ENCODE measurements around the gene FSTL4. TPM values are rescaled to one million over a fixed set of nuclear protein-coding genes. Genes with fewer than 3 reads are reported as not detected.

The FSTL4 gene
- total and polyA plus RNA-seq, 2 of the 4 experiments (the other 2 are of a cell fraction) = 0.18 TPM; not detected in 1

- H3K4me2 ChIP-seq (ENCODE audit: low read depth, low read length) = no peak overlapping the region
- in situ Hi-C loops (cut with MboI; ENCODE audit: low sequenced_read_pairs) = no loop called here
- no peak overlapping the region for H3K9ac ChIP-seq (ENCODE audit: low read depth, low read length)
- no peak overlapping the region for H2BK120ac ChIP-seq (ENCODE audit: low read depth, low read length)
- H3K4ac ChIP-seq (ENCODE audit: low read depth, low read length) = no peak overlapping the region
- H2BK15ac ChIP-seq (ENCODE audit: low read depth, low read length) = no peak overlapping the region
- no peaks in the 10 kb centered on the region for H3K9me1 ChIP-seq (ENCODE audit: insufficient read depth, low read length)
- POLR2A ChIA-PET (ENCODE audit: unreplicated experiment) = no interaction called here
- H4K20me1 ChIP-seq (ENCODE audit: insufficient read depth, low read length) = no peaks in the 10 kb centered on the region
- no peak overlapping the region for H2AK5ac ChIP-seq (ENCODE audit: low read depth, low read length)
- no peak overlapping the region for H3K56ac ChIP-seq (ENCODE audit: extremely low read depth, insufficient read depth, low read length)
- ATAC-seq (ENCODE audit: low read depth) (no peak), DNase-seq (no peak)
- BruUV-seq (replicated peaks) = no TSS peak
- no CpG with 5 or more reads among the region's 4 CpGs for WGBS, 2 experiments (ENCODE audit: extremely low coverage in 2 of 2, insufficient read length in 1 of 2)
- no peak overlapping the region for H3K14ac ChIP-seq (replicated peaks; ENCODE audit: low read depth, low read length)
- H4K8ac ChIP-seq (ENCODE audit: low read depth in 2 of 2, low read length in 2 of 2) = no peak overlapping the region
- dilution Hi-C loops (cut with HindIII; ENCODE audit: low sequenced_read_pairs, unreplicated experiment) = no loop called here
- H2AFZ ChIP-seq (replicated peaks; ENCODE audit: low read length, poor library complexity) = no peak overlapping the region
- no peak overlapping the region for H2BK5ac ChIP-seq (ENCODE audit: low read depth, low read length, poor library complexity, severe bottlenecking)
- no peaks in the 10 kb centered on the region for H3K36me3 ChIP-seq (ENCODE audit: control insufficient read depth, insufficient read depth, low read length)
- no peak overlapping the region for H4K5ac ChIP-seq (ENCODE audit: low read depth, low read length)
- H3K9me3 ChIP-seq (ENCODE audit: control insufficient read depth, insufficient read depth, low read length) = no peaks in the 10 kb centered on the region
- H3K79me1 ChIP-seq (ENCODE audit: low read depth in 1 of 2, low read length in 2 of 2) = no peaks in the 10 kb centered on the region
- no peak overlapping the region for H3K27ac ChIP-seq (ENCODE audit: insufficient read depth, low read length)
- H3K4me3 ChIP-seq (ENCODE audit: insufficient read depth, low read depth, low read length) = no peak overlapping the region
- no peak overlapping the region for H2BK20ac ChIP-seq (ENCODE audit: low read depth, low read length)
- intact Hi-C loops (cut with micrococcal nuclease) = no loop called here
- no peak overlapping the region for H3K18ac ChIP-seq (ENCODE audit: low read depth, low read length)
- H4K91ac ChIP-seq (ENCODE audit: insufficient read depth, low read depth, low read length) = no peak overlapping the region
- no peak overlapping the region for H2AK9ac ChIP-seq (replicated peaks; ENCODE audit: low read depth, low read length, poor library complexity)
- no peak for TF ChIP-seq CHD1 (IDR thresholded peaks at IDR 0.05; ENCODE audit: low read depth, low read length)
- H3K27me3 ChIP-seq (ENCODE audit: control insufficient read depth, insufficient read depth, low read length) = 0 out of 2 replicates have a peak, but pooled peaks cover 2% of the 10 kb centered on the region
- CTCF ChIA-PET = no interaction called here
- H3K4me1 ChIP-seq (ENCODE audit: control insufficient read depth, insufficient read depth, low read length) = no peaks in the 10 kb centered on the region
- no peak overlapping the region for H3K23ac ChIP-seq (ENCODE audit: low read depth, low read length)
Observed at GRCh38 chr5:133556551-133556950, 55.8 kb downstream of the FSTL4 start.

Data from IMR-90 (cell line).